GM19023 (cell line): Measurements from ENCODE around the gene GBX1.

Source experiments
- ATAC-seq: cut with Tn5 transposase; IDR thresholded peaks from one replicate; pipeline ENCODE4 v1.9.1; 2021; ENCODE audit warnings: mild to moderate bottlenecking, moderate library complexity; ENCODE audit not compliant: unreplicated experiment

GBX1 gene

GRCh38 chr7:151194188-151194587 lies 26.7 kb upstream of the GBX1 start:
- ATAC-seq, result no peak

- no peak for ATAC-seq
Observed at GRCh38 chr7:151193203-151193978, 25.9 kb upstream of the GBX1 start.

- no peak for ATAC-seq
Observed at GRCh38 chr7:151192002-151192539, 24.6 kb upstream of the GBX1 start.

- no peak for ATAC-seq
Observed at GRCh38 chr7:151191544-151191943, 24.1 kb upstream of the GBX1 start.

- ATAC-seq, result no peak
Observed at GRCh38 chr7:151189038-151189437, 21.5 kb upstream of the GBX1 start.

GRCh38 chr7:151188252-151188542 lies 20.7 kb upstream of the GBX1 start:
- no peak for ATAC-seq

GRCh38 chr7:151187409-151188251 lies 20.1 kb upstream of the GBX1 start:
- no peak for ATAC-seq

GRCh38 chr7:151186640-151187408 lies 19.3 kb upstream of the GBX1 start, which contains the start of gene ASB10:
TSS of gene ASB10 (minus strand) at chr7:151187250. CDS start at chr7:151187130, 120 bp downstream.
- ATAC-seq, result no peak

- ATAC-seq, result no peak
Observed at GRCh38 chr7:151185762-151186639, 18.5 kb upstream of the GBX1 start.

- ATAC-seq, result no peak
Observed at GRCh38 chr7:151181011-151181431, 13.5 kb upstream of the GBX1 start.

GRCh38 chr7:151179946-151180345 lies 12.5 kb upstream of the GBX1 start:
- no peak for ATAC-seq

- no peak for ATAC-seq
Observed at GRCh38 chr7:151179287-151179860, 11.9 kb upstream of the GBX1 start.

GRCh38 chr7:151178831-151179230 lies 11.3 kb upstream of the GBX1 start:
- no peak for ATAC-seq

GRCh38 chr7:151178236-151178635 lies 10.7 kb upstream of the GBX1 start:
- no peak for ATAC-seq

- no peak for ATAC-seq
Observed at GRCh38 chr7:151177310-151177709, 9.8 kb upstream of the GBX1 start.

- no peak for ATAC-seq
Observed at GRCh38 chr7:151176401-151176800, 8.9 kb upstream of the GBX1 start.

GRCh38 chr7:151175793-151176311 lies 8.4 kb upstream of the GBX1 start:
- ATAC-seq, result no peak

- ATAC-seq, result no peak
Observed at GRCh38 chr7:151175047-151175792, 7.7 kb upstream of the GBX1 start.
